A549 treated with AZD9567 at 1 μM for 4 hours (cell line): ENCODE measurements around the gene FGFR1OP2. TPM values are rescaled to one million over a fixed set of nuclear protein-coding genes. Genes with fewer than 3 reads are reported as not detected.

Experiments used
- total RNA-seq: library from RNA; stranded (reverse); fragments of 200-300 nt; extraction: Qiagen RNA extraction; gene quantifications from 5 replicates; pipeline ENCODE4 v1.2.3, GENCODE V29; 2022; ENCODE audit not compliant: insufficient read depth

Gene FGFR1OP2
- 27.6 to 33.1 TPM (median 30.1 TPM) in 5 replicates for total RNA-seq

GRCh38 chr12:26937863-26938700, at the start of gene FGFR1OP2, which contains the start of gene INTS13:
FGFR1OP2 (plus strand) TSS chr12:26938470; CDS start chr12:26954159, 15,689 bp downstream.
INTS13 (minus strand) TSS chr12:26937981; CDS start chr12:26936803, 1,178 bp downstream.

GRCh38 chr12:27014085-27014858, 76.0 kb downstream of the FGFR1OP2 start, which contains the start of gene TM7SF3:
TM7SF3 (minus strand) TSS chr12:27014384; CDS start chr12:27014168, 216 bp downstream.

Other genes with a start within 250 kb of the FGFR1OP2 start
- gene ITPR2, start 105.3 kb upstream of the FGFR1OP2 start, total RNA-seq: 1.4 to 2.7 TPM (median 2.4 TPM) in 5 replicates
- 20.8 to 29.8 TPM (median 24.6 TPM) in 5 replicates for gene INTS13, start 489 bp upstream of the FGFR1OP2 start, total RNA-seq
- 68.7 to 76.5 TPM (median 73.4 TPM) in 5 replicates for gene TM7SF3, start 75.9 kb downstream of the FGFR1OP2 start, total RNA-seq
- gene MED21, start 84.1 kb downstream of the FGFR1OP2 start, total RNA-seq: 24.7 to 51.0 TPM (median 27.6 TPM) in 5 replicates
- not detected in 5 replicates for gene C12orf71, start 144.1 kb downstream of the FGFR1OP2 start, total RNA-seq